ENCODE results near the gene ESPNL.

DNA sequence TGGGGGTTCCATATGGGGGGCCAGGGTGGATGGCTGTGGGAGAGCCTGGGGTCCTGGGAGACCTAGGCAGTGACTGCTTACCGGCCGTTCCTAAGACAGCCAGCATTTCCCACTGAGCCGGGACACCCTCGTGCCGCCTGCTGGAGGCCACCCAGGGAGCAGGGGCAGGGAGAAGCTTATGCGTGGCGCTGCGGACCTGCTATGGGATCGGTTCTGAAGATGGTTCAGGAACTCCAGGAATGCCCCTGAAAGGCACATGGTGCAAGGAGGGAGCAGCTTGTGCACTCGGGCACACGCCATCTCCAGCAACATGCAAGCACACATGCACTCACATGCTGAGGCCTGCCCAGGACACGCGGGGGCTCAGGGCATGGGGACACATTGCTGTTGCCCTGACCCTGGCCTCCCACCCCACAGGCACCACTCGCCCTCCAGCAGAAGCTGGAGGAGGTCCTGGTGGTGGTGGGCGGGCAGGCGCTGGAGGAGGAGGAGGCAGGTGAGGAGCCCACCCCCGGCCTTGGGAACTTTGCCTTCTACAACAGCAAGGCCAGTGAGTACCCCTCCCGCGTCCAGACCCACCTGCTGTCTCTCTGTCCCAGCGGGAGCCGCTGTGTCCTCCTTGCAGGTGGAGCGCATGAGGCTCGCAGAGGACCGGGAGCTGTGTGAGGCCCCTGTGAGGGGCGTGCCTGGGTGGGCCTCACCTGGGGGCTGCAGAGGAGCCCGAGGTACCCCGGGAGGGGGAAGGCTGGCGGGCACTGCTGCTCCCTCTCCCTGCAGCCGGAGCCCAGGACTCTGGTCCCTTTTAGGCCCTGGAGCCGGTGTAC lies 42.5 kb downstream of the ESPNL start:
- TF ChIP-seq, protein P1, sequence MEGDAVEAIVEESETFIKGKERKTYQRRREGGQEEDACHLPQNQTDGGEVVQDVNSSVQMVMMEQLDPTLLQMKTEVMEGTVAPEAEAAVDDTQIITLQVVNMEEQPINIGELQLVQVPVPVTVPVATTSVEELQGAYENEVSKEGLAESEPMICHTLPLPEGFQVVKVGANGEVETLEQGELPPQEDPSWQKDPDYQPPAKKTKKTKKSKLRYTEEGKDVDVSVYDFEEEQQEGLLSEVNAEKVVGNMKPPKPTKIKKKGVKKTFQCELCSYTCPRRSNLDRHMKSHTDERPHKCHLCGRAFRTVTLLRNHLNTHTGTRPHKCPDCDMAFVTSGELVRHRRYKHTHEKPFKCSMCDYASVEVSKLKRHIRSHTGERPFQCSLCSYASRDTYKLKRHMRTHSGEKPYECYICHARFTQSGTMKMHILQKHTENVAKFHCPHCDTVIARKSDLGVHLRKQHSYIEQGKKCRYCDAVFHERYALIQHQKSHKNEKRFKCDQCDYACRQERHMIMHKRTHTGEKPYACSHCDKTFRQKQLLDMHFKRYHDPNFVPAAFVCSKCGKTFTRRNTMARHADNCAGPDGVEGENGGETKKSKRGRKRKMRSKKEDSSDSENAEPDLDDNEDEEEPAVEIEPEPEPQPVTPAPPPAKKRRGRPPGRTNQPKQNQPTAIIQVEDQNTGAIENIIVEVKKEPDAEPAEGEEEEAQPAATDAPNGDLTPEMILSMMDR (IDR thresholded peaks at IDR 0.05): no peak
- no peak for TF ChIP-seq TCF7L2 (IDR thresholded peaks at IDR 0.05; ENCODE audit: low read depth, low read length)
- no peak for TF ChIP-seq SIN3A (IDR thresholded peaks at IDR 0.05; ENCODE audit: borderline replicate concordance, insufficient read depth, low read depth, low read length)
- TF ChIP-seq POLR2AphosphoS5 (IDR thresholded peaks at IDR 0.05; ENCODE audit: low read depth, low read length): no peak

Measured in Panc1 (cell line).